ENCODE results near the gene IRX1. TPM values are rescaled to one million over a fixed set of nuclear protein-coding genes. Genes with fewer than 3 reads are reported as not detected.

Gene IRX1
- total RNA-seq, 2 donors from 2014 or later = 0.87 TPM; not detected in 1

- no peak overlapping the region for H3K27ac ChIP-seq
- TF ChIP-seq POLR2AphosphoS5 (IDR thresholded peaks at IDR 0.05) (no peak), POLR2A (IDR thresholded peaks at IDR 0.05) (no peak), CTCF (IDR thresholded peaks at IDR 0.05) (no peak)
- no peak overlapping the region for H3K4me3 ChIP-seq
- intact Hi-C loops (cut with DNase I) = no loop called here
- no peak for DNase-seq (ENCODE audit: low spot score)
- H3K9me3 ChIP-seq = no peaks in the 10 kb centered on the region
- no peaks in the 10 kb centered on the region for H3K4me1 ChIP-seq (replicated peaks)
- H3K36me3 ChIP-seq = no peaks in the 10 kb centered on the region
- 83% methylated on average over 18 of the region's 18 CpGs for WGBS
- H3K27me3 ChIP-seq (replicated peaks; ENCODE audit: insufficient read depth) = peaks cover 21% of the 10 kb centered on the region
Observed at GRCh38 chr5:3609120-3609681, 13.6 kb downstream of the IRX1 start.

GRCh38 chr5:3612591-3613042, 17.0 kb downstream of the IRX1 start:
- no peaks in the 10 kb centered on the region for H3K9me3 ChIP-seq
- no peak overlapping the region for H3K4me3 ChIP-seq
- no peak overlapping the region for H3K27ac ChIP-seq
- 59% methylated on average over 5 of the region's 5 CpGs for WGBS
- no peak for TF ChIP-seq CTCF (IDR thresholded peaks at IDR 0.05)
- TF ChIP-seq POLR2AphosphoS5 (IDR thresholded peaks at IDR 0.05) = no peak
- H3K4me1 ChIP-seq (replicated peaks) = no peaks in the 10 kb centered on the region
- no peaks in the 10 kb centered on the region for H3K36me3 ChIP-seq
- DNase-seq (ENCODE audit: low spot score) = no peak
- intact Hi-C loops (cut with DNase I) = no loop called here
- peaks cover 3% of the 10 kb centered on the region for H3K27me3 ChIP-seq (replicated peaks; ENCODE audit: insufficient read depth)

GRCh38 chr5:3613726-3614125, 18.1 kb downstream of the IRX1 start:
- no peak for DNase-seq (ENCODE audit: low spot score)
- Histone ChIP-seq H3K27ac (no peak overlapping the region), H3K4me3 (no peak overlapping the region), H3K4me1 (replicated peaks) (no peaks in the 10 kb centered on the region), H3K9me3 (no peaks in the 10 kb centered on the region), H3K27me3 (replicated peaks; ENCODE audit: insufficient read depth) (peaks cover 3% of the 10 kb centered on the region), H3K36me3 (no peaks in the 10 kb centered on the region)
- 68% methylated on average over 10 of the region's 10 CpGs for WGBS
- intact Hi-C loops (cut with DNase I) = no loop called here
- TF ChIP-seq CTCF (IDR thresholded peaks at IDR 0.05) (no peak), POLR2A (IDR thresholded peaks at IDR 0.05) (no peak), POLR2AphosphoS5 (IDR thresholded peaks at IDR 0.05) (no peak)

GRCh38 chr5:3615217-3615616, 19.6 kb downstream of the IRX1 start:
- Histone ChIP-seq H3K9me3 (no peaks in the 10 kb centered on the region), H3K27ac (no peak overlapping the region), H3K4me3 (no peak overlapping the region), H3K27me3 (replicated peaks; ENCODE audit: insufficient read depth) (peaks cover 3% of the 10 kb centered on the region), H3K4me1 (replicated peaks) (no peaks in the 10 kb centered on the region), H3K36me3 (no peaks in the 10 kb centered on the region)
- intact Hi-C loops (cut with DNase I) = no loop called here
- WGBS = 76% methylated on average over 2 of the region's 2 CpGs
- TF ChIP-seq POLR2AphosphoS5 (IDR thresholded peaks at IDR 0.05) = no peak
- TF ChIP-seq POLR2A (IDR thresholded peaks at IDR 0.05) = no peak
- TF ChIP-seq CTCF (IDR thresholded peaks at IDR 0.05) = no peak
- DNase-seq (ENCODE audit: low spot score) = no peak

- Histone ChIP-seq H3K27me3 (replicated peaks; ENCODE audit: insufficient read depth) (peaks cover 3% of the 10 kb centered on the region), H3K4me1 (replicated peaks) (no peaks in the 10 kb centered on the region), H3K27ac (no peak overlapping the region), H3K36me3 (no peaks in the 10 kb centered on the region), H3K9me3 (no peaks in the 10 kb centered on the region), H3K4me3 (no peak overlapping the region)
- intact Hi-C loops (cut with DNase I) = no loop called here
- WGBS = 92% methylated on average over 13 of the region's 13 CpGs
- no peak for DNase-seq (ENCODE audit: low spot score)
- TF ChIP-seq CTCF (IDR thresholded peaks at IDR 0.05) = no peak
Observed at GRCh38 chr5:3615829-3616228, 20.2 kb downstream of the IRX1 start.

Data from prostate gland (tissue), 2 donors.